SK-N-SH (cell line): ENCODE results near the gene CHCHD3. TPM values are rescaled to one million over a fixed set of nuclear protein-coding genes. Genes with fewer than 3 reads are reported as not detected.

Experiments
- CTCF ChIA-PET: fragments of 300-600, 350-600 bp; formaldehyde crosslinking; extraction: SDS; loops from one replicate; lab custom pipeline; 2021; lab: Yijun Ruan, JAX
- POLR2A ChIA-PET: fragments of 350-600 bp; sonication (Branson Sonifier 250); formaldehyde crosslinking; extraction: SDS; loops from one replicate; lab custom pipeline; 2020; ENCODE audit warnings: antibody characterized with exemption, inconsistent platforms; lab: Yijun Ruan, JAX
- DNase-seq: peaks from one replicate; pipeline ENCODE4 v3.0.0; 2012
- H2AFZ ChIP-seq: fragments of 200-600 bp; sonication (generic); 2 replicates; pipeline ENCODE4 v1.8.1; 2016; ENCODE audit warnings: antibody characterized with exemption, mild to moderate bottlenecking, low read depth
- H3F3A ChIP-seq: fragments of 200-600 bp; sonication (generic); replicated peaks from 2 replicates; pipeline ENCODE3; 2016; ENCODE audit warnings: antibody characterized with exemption, mild to moderate bottlenecking; ENCODE audit not compliant: insufficient read depth
- H3K27ac ChIP-seq, 2 experiments: fragments of 200-500 bp in 1 of 2; fragments of 200-600 bp in 1 of 2; sonication (Bioruptor generic) in 1 of 2; sonication (generic), shearing (Covaris generic) in 1 of 2; 2 replicates each; pipeline versions ENCODE4 v1.5.1 to v1.6.1; 2014 to 2016; ENCODE audit warnings: low read depth in 2 of 2, inconsistent platforms in 1 of 2, low read length in 1 of 2, mild to moderate bottlenecking in 1 of 2, mixed read lengths in 1 of 2
- H3K27me3 ChIP-seq: fragments of 200-600 bp; sonication (generic), shearing (Covaris generic); 2 replicates; pipeline ENCODE4 v1.6.1; 2016; ENCODE audit warnings: mixed run types; ENCODE audit not compliant: insufficient read depth
- H3K36me3 ChIP-seq, 2 experiments: fragments of 200-500 bp in 1 of 2; fragments of 200-600 bp in 1 of 2; sonication (Bioruptor generic) in 1 of 2; sonication (generic) in 1 of 2; replicated peaks in 1 of 2; 2 replicates each; pipeline versions ENCODE3 to v1.5.1; 2014 to 2016; ENCODE audit warnings: low read length in 1 of 2, mild to moderate bottlenecking in 1 of 2; ENCODE audit not compliant: insufficient read depth in 2 of 2, control insufficient read depth in 1 of 2
- H3K4me1 ChIP-seq, 2 experiments: fragments of 200-500 bp in 1 of 2; fragments of 200-600 bp in 1 of 2; sonication (Bioruptor generic) in 1 of 2; sonication (generic), shearing (Covaris generic) in 1 of 2; 2 replicates each; pipeline versions ENCODE4 v1.5.1 to v1.6.1; 2014 to 2016; ENCODE audit warnings: low read depth in 1 of 2, low read length in 1 of 2, mixed run types in 1 of 2; ENCODE audit not compliant: insufficient read depth in 2 of 2, control insufficient read depth in 1 of 2
- H3K4me2 ChIP-seq: fragments of 200-600 bp; sonication (generic), shearing (Covaris generic); 2 replicates; pipeline ENCODE4 v1.6.1; 2017; ENCODE audit warnings: mixed run types
- H3K4me3 ChIP-seq, 2 experiments: fragments of 200-500 bp in 1 of 2; fragments of 200-600 bp in 1 of 2; sonication (Bioruptor generic) in 1 of 2; sonication (generic), shearing (Covaris generic) in 1 of 2; 2 replicates each; pipeline versions ENCODE4 v1.5.1 to v1.8.1; 2014 to 2016; ENCODE audit warnings: low read depth in 2 of 2, inconsistent platforms in 1 of 2, low read length in 1 of 2, mild to moderate bottlenecking in 1 of 2, mixed read lengths in 1 of 2, moderate library complexity in 1 of 2
- H3K79me2 ChIP-seq: fragments of 200-600 bp; sonication (generic); 2 replicates; pipeline ENCODE4 v1.8.1; 2017; ENCODE audit warnings: mild to moderate bottlenecking; ENCODE audit not compliant: insufficient read depth
- H3K9ac ChIP-seq: fragments of 200-600 bp; sonication (generic); 2 replicates; pipeline ENCODE4 v1.6.1; 2017; ENCODE audit warnings: mixed run types
- H3K9me2 ChIP-seq: fragments of 200-600 bp; sonication (generic); 2 replicates; pipeline ENCODE4 v1.6.1; 2017; ENCODE audit warnings: mixed run types
- H3K9me3 ChIP-seq: fragments of 200-600 bp; sonication (generic); 2 replicates; pipeline ENCODE4 v1.6.1; 2017; ENCODE audit warnings: mixed run types, mild to moderate bottlenecking, moderate library complexity
- H4K20me1 ChIP-seq: fragments of 200-600 bp; sonication (generic); 2 replicates; pipeline ENCODE4 v1.6.1; 2017; ENCODE audit warnings: mild to moderate bottlenecking, mixed run types; ENCODE audit not compliant: insufficient read depth
- EP300 ChIP-seq, 2 experiments: IDR thresholded peaks; 2 replicates each; pipeline versions ENCODE4 v1.4.0 to v1.6.1; 2012; ENCODE audit warnings: borderline replicate concordance in 1 of 2, low read depth in 1 of 2, low read length in 1 of 2
- EZH2phosphoT487 ChIP-seq: fragments of 200-600 bp; sonication (generic); IDR thresholded peaks from 2 replicates; pipeline ENCODE4 v1.6.1; 2017; ENCODE audit warnings: low read depth, mixed run types, mild to moderate bottlenecking, antibody characterized with exemption, moderate library complexity, borderline replicate concordance
- FOSL2 ChIP-seq: IDR thresholded peaks from 2 replicates; pipeline ENCODE4 v1.4.0; 2012; ENCODE audit warnings: low read depth, mild to moderate bottlenecking, moderate library complexity, borderline replicate concordance
- FOXJ3 ChIP-seq: sonication (generic); formaldehyde crosslinking; IDR thresholded peaks from 2 replicates; pipeline ENCODE4 v1.5.1; 2020; ENCODE audit warnings: mild to moderate bottlenecking, missing genetic modification reagents
- FOXM1 ChIP-seq: IDR thresholded peaks from 2 replicates; pipeline ENCODE4 v1.4.0; 2012; ENCODE audit warnings: low read depth, mild to moderate bottlenecking
- GATA2 ChIP-seq: sonication (generic); formaldehyde crosslinking; IDR thresholded peaks from 2 replicates; pipeline ENCODE4 v1.5.0; 2020; ENCODE audit warnings: mild to moderate bottlenecking, missing genetic modification reagents
- JUND ChIP-seq: IDR thresholded peaks from 2 replicates; pipeline ENCODE4 v1.4.0; 2012
- MEF2A ChIP-seq: IDR thresholded peaks from 2 replicates; pipeline ENCODE4 v1.4.0; 2012; ENCODE audit warnings: low read depth, borderline replicate concordance
- MXI1 ChIP-seq: IDR thresholded peaks from 2 replicates; pipeline ENCODE4 v1.6.1; 2012; ENCODE audit warnings: mild to moderate bottlenecking, low read depth, low read length, improper control_type of control experiment
- NFIC ChIP-seq: IDR thresholded peaks from 2 replicates; pipeline ENCODE4 v1.4.0; 2012; ENCODE audit warnings: borderline replicate concordance
- NRF1 ChIP-seq: IDR thresholded peaks from 2 replicates; pipeline ENCODE4 v1.6.1; 2012; ENCODE audit warnings: low read depth, mild to moderate bottlenecking, low read length
- POLR2AphosphoS5 ChIP-seq: IDR thresholded peaks from 2 replicates; pipeline ENCODE4 v1.6.1; 2012; ENCODE audit warnings: low read depth, low read length
- RCOR1 ChIP-seq: fragments of 150-350 bp; IDR thresholded peaks from 2 replicates; pipeline ENCODE4 v1.6.1; 2017; ENCODE audit warnings: antibody characterized with exemption, low read length
- SMC3 ChIP-seq: IDR thresholded peaks from 2 replicates; pipeline ENCODE4 v1.6.1; 2012; ENCODE audit warnings: low read depth, low read length, improper control_type of control experiment
- TCF12 ChIP-seq: IDR thresholded peaks from 2 replicates; pipeline ENCODE4 v1.4.0; 2012
- YY1 ChIP-seq: IDR thresholded peaks from 2 replicates; pipeline ENCODE4 v1.4.0; 2012; ENCODE audit warnings: low read depth, mild to moderate bottlenecking
- WGBS: methylation state at CpG from one replicate; pipeline ENCODE4 v1.1.6; 2017; ENCODE audit warnings: low lambda C conversion rate; 5-methylcytosine and 5-hydroxymethylcytosine counted together
- polyA plus RNA-seq, 3 experiments: library from polyadenylated mRNA; depleted of rRNA; stranded (reverse); fragments of >200 nt; gene quantifications; 2 replicates each; pipeline ENCODE4 v1.2.3, GENCODE V29; 2012
- TF ChIP-seq, protein P1 (sequence below): IDR thresholded peaks from 2 replicates; pipeline ENCODE4 v1.4.0; 2012; ENCODE audit warnings: low read depth, borderline replicate concordance
- TF ChIP-seq, protein P2 (sequence below): fragments of 150-350 bp; IDR thresholded peaks from 2 replicates; pipeline ENCODE4 v1.6.1; 2017; ENCODE audit warnings: antibody characterized with exemption, low read length, low read depth, borderline replicate concordance
- TF ChIP-seq, protein P3 (sequence below): IDR thresholded peaks from 2 replicates; pipeline ENCODE4; 2012
- TF ChIP-seq, protein P4 (sequence below): IDR thresholded peaks from 2 replicates; pipeline ENCODE4 v1.4.0; 2012; ENCODE audit warnings: low read depth, borderline replicate concordance

Gene CHCHD3
- polyA plus RNA-seq, 1 of the 3 experiments (the other 2 are of a cell fraction): 97.1 TPM

DNA sequence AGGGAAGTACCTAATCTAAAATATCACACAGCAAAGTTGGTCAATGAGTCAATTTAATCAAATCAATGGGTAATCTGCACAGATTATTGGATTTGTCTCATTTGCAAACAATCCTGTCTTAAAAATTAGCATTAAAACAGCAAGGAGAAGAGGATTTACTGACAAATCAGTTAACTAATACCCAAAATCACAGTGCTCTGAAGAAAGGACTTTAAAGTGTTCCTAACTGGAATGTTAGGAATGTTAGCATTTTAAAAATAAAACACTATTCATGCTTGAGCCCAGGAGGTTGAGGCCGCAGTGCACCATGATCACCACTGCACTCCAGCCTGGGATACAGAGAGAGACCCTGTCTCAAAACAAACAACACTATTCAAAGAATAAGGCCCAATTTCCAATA, 83.1 kb downstream of the CHCHD3 start:
- 89% methylated on average over 1 of the region's 1 CpG for WGBS
- H3K9me2 ChIP-seq: no peaks in the 10 kb centered on the region
- peaks cover 15% of the 10 kb centered on the region; the same call in 1 of the 2 replicates for H4K20me1 ChIP-seq
- peaks cover 4 to 23% of the 10 kb centered on the region in 2 experiments; a peak in 3 of 4 replicates for H3K4me1 ChIP-seq
- H3K9ac ChIP-seq: no peak overlapping the region
- POLR2A ChIA-PET: no interaction called here
- CTCF ChIA-PET: no interaction called here
- H3K9me3 ChIP-seq: no peaks in the 10 kb centered on the region
- no peak overlapping the region for H3K4me2 ChIP-seq
- no peak overlapping the region for H2AFZ ChIP-seq
- H3K79me2 ChIP-seq: peaks cover 75% of the 10 kb centered on the region
- peaks cover 3 to 5% of the 10 kb centered on the region in 2 experiments for H3K36me3 ChIP-seq
- H3F3A ChIP-seq: no peaks in the 10 kb centered on the region
- DNase-seq: no peak
- H3K4me3 ChIP-seq: no peak overlapping the region
- no peak overlapping the region for H3K27ac ChIP-seq
- TF ChIP-seq JUND (no peak), RCOR1 (no peak), MEF2A (no peak), POLR2AphosphoS5 (no peak), MXI1 (no peak), NRF1 (no peak), NFIC (no peak), FOXM1 (no peak), FOXJ3 (CRISPR knock-in tag) (no peak), EZH2phosphoT487 (no peak), EP300 (IDR thresholded peaks at IDR 0.05; ENCODE audit: borderline replicate concordance in 1 of 2, low read depth in 1 of 2, low read length in 1 of 2) (no peak), YY1 (no peak), TCF12 (no peak), SMC3 (no peak), GATA2 (CRISPR knock-in tag) (no peak), FOSL2 (no peak)
- TF ChIP-seq, protein P1, sequence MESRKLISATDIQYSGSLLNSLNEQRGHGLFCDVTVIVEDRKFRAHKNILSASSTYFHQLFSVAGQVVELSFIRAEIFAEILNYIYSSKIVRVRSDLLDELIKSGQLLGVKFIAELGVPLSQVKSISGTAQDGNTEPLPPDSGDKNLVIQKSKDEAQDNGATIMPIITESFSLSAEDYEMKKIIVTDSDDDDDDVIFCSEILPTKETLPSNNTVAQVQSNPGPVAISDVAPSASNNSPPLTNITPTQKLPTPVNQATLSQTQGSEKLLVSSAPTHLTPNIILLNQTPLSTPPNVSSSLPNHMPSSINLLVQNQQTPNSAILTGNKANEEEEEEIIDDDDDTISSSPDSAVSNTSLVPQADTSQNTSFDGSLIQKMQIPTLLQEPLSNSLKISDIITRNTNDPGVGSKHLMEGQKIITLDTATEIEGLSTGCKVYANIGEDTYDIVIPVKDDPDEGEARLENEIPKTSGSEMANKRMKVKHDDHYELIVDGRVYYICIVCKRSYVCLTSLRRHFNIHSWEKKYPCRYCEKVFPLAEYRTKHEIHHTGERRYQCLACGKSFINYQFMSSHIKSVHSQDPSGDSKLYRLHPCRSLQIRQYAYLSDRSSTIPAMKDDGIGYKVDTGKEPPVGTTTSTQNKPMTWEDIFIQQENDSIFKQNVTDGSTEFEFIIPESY: no peak
- TF ChIP-seq, protein P2, sequence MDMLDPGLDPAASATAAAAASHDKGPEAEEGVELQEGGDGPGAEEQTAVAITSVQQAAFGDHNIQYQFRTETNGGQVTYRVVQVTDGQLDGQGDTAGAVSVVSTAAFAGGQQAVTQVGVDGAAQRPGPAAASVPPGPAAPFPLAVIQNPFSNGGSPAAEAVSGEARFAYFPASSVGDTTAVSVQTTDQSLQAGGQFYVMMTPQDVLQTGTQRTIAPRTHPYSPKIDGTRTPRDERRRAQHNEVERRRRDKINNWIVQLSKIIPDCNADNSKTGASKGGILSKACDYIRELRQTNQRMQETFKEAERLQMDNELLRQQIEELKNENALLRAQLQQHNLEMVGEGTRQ: no peak
- TF ChIP-seq, protein P3, sequence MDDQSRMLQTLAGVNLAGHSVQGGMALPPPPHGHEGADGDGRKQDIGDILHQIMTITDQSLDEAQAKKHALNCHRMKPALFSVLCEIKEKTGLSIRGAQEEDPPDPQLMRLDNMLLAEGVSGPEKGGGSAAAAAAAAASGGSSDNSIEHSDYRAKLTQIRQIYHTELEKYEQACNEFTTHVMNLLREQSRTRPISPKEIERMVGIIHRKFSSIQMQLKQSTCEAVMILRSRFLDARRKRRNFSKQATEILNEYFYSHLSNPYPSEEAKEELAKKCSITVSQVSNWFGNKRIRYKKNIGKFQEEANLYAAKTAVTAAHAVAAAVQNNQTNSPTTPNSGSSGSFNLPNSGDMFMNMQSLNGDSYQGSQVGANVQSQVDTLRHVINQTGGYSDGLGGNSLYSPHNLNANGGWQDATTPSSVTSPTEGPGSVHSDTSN: no peak
- TF ChIP-seq, protein P4, sequence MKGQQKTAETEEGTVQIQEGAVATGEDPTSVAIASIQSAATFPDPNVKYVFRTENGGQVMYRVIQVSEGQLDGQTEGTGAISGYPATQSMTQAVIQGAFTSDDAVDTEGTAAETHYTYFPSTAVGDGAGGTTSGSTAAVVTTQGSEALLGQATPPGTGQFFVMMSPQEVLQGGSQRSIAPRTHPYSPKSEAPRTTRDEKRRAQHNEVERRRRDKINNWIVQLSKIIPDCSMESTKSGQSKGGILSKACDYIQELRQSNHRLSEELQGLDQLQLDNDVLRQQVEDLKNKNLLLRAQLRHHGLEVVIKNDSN: no peak
- no peaks in the 10 kb centered on the region for H3K27me3 ChIP-seq
